Activated naive CD4-positive, alpha-beta T cell treated with Interleukin-2 at 50 U/mL for 16 hours (primary cell): ENCODE measurements around the gene PVALEF.
A peak's percentile ranks its signal among the peaks of the same experiment; 100 is the strongest.
"Not testable (repeated sequence)": the region's sequence is repeated elsewhere in the genome, so short reads cannot be mapped to it uniquely, and the experiment has no call there.

Experiments
- DNase-seq: peaks from one replicate; pipeline ENCODE4 v3.0.0-alpha.2; 2020

The PVALEF gene

DNA sequence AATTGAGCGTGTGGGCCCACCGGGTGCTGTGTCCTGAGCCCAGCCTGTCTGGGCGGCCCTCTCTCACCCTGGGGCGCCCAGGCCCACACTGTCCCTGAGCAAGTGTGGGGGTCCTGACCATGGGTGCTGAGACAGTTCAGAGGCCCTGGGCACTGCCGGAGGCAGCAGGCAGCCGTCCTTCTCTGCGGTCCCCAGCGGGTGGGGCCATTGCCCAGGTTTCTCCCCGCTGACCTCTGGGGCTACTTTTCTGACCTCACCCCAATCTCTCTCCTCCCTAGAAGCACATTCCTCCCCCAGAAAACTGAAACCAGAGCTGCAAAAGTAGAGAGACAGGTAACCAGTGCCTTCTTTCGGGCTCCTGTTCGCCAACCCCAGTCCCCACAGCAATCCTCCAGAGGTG is 36.0 kb upstream of the PVALEF start:
- DNase-seq = no peak

DNA sequence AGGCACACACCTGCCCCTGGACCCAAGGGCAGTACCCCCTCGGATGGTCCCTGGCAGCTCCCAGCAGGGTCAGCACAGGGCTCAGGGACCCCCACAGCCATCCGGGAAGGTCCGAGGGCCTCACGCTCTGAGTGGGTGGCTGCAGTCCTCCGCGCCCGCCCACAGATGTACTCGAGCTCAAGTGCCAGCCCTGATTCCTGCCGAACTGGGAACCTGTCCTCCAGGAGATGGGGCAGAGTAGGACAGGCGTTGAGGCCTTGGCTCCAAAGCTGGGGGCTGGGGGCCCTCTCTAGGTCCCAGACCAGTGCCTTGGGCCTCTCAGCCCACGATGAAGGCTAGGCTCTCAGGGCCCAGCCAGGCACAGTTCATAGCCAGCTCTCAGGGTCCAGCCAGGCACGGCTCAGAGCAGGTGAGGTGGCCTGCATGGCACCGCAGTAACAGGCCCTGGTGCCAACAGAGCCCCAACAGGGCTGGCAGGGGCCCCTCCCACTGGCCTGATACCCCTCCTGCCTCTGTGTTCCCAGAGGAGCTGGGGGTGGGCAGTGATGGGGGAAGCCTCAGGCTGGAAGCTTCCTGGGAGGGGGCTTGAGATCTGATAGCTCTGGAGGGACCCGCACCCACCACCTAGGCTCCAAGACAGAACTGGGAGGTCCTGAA is 35.5 kb upstream of the PVALEF start:
- DNase-seq = no peak

DNA sequence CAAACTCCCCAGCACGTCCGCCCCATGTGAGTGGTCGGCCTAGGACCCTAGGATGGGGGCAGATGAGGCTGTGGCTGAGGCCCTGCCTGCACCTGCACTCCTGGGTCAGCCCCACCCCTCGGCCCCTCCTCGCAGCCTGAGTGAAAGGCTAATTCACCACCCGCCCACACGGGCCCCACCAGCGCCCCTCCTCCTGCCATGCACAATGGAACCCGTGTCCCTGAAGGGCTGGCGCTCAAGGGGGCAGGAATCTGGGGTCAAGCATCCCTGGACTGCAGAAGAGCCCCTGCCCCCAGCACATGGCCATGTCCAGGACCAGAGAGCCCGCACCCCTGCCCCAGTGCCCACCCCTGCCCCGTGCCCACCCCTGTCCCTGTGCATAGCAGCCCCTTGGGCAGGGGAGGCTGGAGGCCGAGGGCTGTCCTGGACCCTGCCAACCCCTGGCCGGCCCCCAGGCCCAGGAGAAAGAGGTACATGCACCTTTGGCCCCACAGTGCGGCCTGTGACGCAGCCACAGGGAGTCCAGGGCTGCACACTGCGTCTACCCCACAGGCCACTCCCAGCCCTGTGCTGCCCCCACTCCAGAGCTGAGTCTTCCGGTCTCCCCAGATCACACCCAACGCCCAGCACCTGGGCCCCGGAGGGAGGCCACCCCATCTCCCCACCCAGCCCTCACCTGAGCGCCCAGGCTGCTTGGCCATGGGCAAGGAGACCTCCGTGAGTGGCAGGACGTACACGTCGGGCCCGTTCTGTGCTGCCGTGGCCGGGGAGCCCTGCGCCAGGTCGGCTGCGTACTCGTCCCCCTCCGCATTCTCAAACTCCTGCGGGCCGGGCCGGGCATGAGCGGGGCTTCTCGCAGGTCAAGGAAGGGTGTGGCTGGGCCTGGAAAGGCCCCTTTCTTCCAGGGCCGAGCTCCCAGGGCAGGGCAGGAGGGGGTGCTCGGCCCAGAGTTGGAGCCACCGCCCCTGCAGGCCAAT is 34.6 kb upstream of the PVALEF start:
- no peak for DNase-seq

DNA sequence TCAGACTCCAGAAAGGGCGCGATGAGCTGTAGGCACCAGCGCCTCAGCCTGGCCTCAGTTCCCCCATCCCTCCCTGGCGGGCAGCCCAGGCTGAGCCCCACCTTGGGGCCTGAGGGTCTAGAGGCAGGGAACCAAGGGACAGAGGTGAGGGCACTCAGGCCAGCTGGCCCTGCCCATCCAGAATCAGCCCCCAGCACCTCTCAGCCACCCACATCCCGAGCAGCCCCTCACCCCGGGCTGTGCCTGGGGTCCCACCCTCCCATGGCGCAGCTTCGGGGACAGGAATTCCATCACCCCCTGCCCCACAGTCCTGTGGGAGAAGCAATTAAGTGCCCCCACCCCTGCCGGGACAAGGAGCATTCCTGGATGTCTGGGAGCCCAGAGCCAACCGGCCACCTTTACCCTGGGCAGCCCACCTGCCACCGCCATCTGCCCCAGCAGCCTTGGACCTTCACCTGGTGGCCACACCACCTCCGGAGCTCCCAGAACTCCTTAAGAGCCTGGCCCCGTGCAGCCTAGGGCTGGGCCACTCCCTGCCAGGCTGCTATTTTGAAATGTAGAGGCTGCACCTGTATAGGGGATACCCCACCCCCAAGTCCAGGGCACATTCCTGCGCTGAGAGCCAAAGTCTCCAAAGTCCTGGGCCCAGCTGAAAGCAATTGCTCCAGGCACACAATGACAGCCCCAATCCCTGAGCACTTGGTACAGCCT is 33.7 kb upstream of the PVALEF start:
- DNase-seq = no peak

DNA sequence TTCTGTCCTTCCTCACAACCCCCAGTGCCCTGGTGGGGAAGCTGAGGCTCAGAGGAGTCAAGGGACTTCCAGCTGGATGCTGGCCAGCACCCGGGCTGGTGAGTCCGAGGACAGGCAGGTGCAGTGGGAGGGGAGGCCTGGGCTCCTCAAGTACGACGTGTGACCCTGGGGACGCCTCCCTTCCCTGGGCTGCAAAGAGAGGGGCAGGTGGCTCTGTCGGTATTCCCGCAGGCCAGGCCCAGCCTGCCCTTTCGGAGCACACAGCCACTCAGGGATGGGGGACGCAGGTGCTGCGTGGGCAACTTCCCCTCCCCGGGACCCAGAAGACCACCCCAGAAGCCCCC is 33.1 kb upstream of the PVALEF start:
- DNase-seq = no peak

DNA sequence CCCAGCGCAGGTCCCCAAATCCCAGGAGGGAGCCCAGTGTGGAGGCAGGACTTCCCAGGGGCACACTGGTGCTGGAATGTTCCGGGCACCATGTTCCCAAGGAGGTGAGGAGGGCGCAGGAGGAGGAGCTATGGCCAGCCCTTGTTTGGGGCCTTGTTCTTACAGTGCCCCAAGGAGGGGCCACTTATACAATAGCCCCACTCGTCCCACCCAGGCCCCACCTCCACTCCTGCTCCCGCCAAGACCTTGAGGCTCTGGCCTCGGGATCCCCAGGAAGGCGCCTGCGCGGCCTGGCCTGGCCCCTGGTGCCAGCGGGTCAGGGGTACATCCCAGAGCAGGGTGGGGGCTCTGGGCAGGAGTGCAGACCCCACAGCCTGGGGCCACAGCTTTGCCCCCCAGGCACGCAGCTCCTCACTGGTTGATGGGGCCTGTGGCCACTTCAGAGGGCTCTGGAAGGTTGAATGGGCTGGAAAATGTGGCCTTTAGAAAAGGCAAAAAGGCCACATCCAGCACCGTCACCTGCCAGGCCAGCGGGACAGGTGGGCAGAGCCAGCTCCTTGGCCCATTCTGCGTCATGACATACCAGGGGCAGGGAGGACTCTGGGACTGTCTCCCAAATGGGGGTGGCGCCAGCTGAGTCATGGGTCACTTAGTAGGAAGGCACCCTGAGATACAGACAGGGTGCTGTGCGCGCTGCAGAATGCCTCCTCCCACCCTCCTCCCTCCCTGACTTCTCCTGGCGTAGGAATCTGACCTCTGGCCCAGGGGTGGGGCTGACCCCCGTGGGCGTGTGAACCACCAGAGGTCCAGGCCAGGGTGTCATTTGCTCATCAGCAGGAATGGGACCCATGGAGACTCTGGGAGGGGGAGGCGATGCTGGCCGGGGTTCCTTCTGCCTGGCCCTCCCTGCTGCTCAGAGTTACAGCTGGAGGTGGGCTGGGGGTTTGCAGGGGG is 32.3 kb upstream of the PVALEF start:
- DNase-seq = no peak

DNA sequence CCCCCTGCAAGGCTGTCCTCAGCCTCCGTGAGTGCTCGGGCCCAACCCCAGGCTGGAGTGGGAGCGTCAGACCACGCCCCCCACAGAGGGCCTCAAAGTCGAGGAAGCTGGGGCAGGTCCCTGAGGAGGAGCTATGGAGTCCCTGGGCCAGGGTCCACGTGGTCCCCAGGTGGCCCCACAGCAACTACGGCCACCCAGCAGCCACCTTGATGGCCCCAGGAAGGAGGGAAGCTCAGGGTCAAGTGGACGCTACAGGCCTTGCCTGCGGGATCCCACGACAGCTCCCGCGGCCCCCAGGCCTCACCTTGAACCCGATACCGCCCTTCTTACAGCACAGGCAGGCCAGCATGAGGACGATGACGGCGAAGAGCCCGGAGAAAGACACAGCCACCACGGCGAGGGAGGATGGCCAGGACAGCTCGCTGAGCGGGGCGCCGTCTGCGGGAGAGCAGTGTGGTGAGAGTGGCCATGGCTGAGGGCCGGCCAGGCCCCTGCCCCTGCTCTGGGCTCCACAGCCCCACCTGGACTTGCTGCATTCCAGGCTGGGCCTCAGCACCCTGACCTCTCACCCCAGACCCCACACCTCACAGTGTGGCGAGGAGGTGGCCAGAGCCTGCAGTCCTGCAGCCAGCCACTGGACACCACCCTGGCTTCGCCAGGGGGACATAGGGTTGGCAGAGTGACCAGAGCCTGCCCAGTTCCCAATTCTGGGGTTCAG is 31.1 kb upstream of the PVALEF start:
- no peak for DNase-seq

DNA sequence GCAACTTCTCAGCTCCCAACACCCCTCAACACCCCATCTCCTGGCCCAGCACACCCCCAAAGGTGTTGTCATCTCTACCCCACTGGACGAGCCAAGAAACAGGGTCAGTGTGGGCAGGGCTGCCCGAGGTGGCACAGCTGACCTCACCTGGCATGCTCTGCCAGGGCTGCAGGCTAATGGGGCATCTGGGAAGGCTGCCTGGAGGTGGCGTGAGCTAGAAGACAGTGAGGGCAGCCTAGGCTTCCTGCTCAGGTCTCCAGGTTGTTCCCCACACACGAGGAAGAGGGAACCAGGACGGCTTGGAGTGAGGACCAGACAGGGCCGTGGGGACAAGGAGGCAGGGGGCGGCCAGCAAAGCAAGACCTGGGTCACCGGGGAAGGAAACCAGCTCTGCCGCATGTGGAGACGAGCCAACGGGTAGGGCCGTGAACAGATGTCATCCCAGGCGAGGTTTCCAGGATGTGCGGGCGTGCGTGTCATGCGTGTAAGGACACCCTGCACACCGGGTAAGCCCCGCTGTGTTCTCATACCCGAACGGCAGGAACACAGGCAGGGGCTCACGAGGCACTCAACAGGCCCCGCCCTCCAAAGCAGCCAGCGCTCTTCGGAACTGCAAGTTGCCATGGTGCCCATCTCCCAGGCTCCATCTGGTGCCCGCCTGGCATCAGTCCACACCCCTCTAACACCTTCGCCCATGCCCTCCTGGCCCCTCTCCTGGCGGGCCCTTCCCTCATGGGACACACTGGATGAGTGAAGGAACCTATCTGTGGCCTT is 29.6 kb upstream of the PVALEF start:
- no peak for DNase-seq

DNA sequence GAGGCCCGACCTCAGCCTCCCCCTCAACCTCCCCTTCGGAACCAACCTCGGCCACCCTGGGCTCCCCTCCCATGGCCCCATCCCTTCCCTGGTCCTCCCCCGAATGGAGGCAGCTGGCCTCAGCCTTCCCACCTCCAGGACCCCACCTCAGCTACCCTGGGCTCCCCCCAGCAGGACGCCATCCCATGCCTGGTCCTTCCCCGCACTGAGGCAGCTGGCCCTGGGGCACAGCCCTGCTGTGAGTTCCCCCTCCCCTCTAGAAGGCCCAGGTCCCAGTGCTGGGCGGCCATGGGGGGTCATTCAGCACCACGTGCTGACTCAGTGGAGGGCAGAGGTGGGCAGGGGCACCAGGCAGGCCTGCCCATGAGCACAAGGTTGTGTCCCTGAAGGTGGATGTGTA is 28.9 kb upstream of the PVALEF start:
- DNase-seq = no peak

DNA sequence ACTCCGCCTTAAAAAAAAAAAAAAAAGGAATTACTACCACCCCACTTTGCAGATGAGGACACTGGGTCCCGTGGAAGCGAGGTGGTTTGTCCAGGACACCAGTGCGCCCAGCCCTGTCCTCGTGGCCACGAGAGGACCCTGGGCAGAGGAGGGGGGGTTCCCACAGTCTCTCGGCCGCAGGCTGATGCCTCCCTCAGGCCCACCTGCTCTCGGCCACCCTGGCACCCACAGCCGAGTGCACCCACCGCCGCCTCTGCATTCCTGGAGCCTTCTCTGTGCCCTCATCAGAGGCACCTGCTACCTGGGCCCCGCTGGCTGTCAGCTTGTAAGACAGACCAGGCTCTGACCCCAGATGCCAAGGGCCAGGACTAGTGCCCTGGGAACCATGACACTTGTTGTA is 28.1 kb upstream of the PVALEF start:
- DNase-seq = no peak

DNA sequence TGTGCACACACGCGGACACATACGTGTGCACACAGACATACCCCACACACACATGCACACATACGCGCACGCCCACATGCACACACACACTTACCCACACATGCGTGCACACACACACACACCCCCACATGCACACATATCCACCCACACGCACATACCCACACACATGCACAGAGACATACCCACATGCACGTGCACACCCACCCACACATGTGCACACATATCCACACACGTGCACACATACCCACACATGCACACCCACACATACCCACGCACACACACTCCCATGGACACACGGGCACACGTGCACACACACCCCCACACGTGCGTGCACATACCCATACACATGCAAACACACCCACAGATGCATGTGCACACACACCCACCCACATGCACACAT is 27.2 kb upstream of the PVALEF start:
- no peak for DNase-seq

DNA sequence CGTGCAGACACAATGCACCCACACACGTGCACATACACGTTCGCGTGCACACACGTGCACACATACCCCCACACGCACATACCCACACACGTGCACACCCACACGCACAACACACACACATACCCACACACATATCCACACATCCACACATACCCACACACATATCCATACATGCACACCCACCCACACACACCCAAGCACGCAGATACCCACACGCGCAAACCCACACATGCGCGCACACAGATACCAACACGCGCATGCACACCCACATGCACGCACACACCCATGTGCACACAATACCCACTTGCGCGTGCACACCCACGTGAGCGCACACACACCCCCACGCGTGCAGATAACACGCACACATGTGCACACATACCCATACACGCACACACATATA is 26.8 kb upstream of the PVALEF start:
- no peak for DNase-seq

DNA sequence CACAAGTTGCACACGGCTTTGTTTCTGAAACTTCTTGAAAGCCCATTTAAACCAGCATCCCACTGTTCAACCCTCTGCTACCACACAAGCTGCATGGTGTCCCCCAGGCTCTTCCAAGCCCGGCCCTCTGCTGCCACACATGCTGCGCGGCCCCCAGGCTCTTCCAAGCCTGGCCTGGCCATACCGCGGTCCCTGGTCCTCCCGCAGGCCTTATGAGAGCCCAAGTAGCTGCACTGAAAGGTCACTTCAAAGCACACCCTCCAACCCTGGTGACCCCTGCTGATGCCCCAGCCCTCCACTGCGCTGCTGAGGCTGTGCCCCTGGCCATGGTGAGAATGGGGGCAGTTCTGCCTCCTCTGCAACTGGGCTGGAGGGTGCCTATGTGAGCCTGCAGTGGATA is 25.9 kb upstream of the PVALEF start:
- DNase-seq = no peak

DNA sequence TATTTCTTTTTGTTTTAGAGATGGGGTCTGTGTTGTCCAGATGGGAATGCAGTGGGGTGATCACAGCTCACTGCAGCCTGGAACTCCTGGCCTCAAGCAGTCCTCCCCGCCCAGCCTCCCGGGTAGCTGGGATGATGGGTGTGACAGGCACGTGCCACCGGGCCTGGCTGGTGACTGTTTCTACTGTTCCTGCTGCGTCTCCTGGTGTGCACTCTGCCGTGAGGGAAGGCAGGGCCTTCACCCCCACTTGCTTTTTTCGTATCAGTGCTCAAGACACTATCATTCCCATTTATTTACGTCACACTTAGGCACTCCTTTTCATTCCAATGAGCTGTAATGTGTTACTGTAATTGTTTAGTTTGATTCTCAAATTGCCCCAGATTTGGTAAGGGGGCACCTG is 25.3 kb upstream of the PVALEF start:
- DNase-seq = no peak

DNA sequence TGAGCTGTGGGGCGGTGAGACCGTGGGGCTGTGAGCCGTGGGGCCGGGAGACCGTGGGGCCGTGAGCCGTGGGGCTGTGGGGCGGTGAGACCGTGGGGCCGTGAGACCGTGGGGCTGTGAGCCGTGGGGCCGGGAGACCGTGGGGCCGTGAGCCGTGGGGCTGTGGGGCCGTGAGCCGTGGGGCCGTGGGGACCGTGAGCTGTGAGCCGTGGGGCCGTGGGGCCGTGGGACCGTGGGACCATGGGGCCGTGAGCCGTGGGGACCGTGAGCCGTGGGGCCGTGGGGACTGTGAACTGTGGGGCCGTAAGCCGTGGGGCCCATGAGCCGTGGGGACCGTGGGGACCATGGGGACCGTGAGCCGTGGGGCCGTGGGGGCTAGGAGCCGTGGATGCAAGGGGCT is 24.6 kb upstream of the PVALEF start:
- DNase-seq = no peak

DNA sequence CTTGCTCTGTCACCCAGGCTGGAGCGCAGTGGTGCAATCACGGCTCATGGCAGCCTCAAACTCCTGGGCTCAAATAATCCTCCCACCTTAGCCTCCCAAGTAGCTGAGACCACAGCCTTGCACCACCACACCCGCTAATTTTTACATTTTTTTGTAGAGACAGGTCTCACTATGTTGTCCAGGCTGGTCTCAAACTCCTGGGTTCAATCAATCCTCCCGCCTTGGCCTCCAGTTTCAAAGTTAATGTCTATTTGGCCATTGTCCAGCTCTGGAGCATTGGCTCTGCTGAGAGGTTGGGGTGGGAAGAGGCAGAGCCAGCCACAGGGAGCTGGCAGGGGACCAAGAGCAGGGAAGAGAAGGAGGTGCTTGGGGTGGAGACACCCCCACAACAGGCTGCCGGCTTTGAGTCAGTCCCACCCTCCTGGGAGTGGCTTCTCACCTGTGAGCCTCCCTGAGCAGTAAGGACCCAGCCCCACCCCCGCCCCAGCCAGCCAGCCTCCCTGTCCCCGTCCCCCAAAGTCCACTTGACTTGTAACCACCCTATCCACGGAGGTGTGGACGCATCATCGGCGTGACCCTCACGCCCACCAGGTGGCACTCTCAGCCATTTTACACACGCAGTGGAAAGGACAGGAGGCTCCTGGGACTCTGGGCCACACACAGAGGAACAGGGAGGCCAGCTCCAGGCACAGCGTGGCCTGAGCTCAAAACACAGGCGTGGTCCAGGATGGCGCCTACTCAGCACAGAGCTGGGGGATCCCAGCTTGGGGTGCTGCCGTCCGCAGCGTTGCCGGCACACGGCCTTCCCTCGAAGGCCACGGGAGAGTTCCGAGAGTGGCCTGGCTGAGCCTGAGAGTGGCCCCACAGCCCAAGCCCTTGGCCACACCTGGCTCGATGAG is 22.8 kb upstream of the PVALEF start:
- peak; percentile 65 for DNase-seq

DNA sequence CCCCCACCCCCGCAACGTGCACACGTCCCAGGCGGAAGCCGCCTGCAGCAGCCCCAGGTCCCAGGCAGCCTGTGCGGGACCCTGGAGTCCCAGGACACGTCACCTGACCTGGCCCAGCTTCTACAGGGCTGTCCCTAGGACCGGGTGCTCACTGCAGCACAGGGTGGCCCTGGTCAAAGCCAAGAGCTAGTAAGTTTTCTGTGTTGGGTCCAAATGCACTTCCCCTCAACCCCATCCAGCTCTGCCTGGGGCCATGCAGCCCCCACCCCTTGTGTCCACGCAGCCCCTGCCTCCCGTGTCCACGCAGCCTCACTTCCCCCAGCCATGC is 22.1 kb upstream of the PVALEF start:
- no peak for DNase-seq

DNA sequence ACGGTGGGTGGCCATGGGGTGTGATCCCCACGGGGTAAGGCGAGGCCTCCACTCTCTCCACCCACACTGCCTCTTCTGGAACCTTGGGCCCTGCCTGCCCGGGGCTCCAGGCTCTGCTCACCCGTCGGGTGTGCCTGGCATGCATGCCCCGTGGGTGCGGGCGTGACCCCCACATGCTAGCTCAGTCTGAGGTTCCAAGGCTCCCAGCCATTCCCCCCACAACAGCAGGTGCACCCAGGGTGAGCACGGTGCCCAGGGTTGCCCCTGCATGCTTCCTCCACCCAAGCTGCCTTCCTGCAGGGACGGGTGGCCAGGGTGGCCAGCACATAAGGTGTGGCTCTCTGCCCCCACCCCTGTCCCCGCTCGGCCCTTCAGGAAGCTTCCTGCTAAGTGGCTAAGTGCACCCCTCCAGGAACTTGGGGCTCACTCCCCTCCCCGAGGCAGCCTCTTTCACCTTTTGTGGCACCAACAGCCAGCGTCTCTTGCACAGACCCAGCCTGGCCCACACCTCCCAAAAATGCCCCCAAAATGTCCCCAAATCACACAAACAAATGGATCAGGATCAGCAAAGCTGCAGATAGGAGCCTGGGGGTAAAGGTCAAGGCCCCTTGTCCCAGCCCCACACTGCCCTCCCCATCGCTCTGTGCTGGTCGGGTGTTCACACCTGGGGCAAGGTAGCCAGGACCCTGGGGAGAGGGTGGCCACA is 21.4 kb upstream of the PVALEF start:
- DNase-seq = no peak

DNA sequence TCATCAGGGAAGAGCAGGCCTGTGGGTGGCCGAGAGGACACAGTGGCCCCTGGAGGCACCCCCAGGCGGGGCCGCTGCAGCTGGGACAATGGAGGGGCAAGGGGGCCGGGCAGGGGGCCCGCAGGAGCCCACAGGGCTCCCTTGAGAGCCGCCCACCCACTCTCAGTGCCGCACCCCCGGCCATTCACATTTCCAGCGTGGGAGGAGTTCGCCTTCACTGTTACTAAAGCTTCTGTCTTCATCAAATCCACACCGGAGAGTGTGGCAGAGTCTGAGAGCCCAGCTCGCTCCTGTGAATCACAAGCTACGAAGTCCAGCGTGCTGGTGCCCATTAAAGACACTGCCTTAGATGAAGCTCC is 20.9 kb upstream of the PVALEF start:
- DNase-seq = no peak

DNA sequence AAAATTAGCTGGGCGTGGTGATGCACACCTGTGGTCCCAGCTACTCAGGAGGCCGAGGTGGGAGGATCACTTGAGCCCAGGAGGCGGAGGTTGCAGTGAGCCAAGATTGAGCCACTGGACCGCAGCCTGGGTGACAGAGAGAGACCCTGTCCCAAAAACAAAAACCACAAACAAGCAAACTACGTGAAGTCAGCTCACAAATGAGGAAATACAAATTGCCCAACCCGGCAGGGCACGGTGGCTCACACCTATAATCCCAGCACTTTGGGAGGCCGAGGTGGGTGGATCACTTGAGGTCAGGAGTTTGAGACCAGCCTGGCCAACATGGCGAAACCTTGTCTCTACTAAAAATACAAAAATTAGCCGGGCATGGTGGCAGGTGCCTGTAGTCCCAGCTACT is 19.1 kb upstream of the PVALEF start:
- not testable (repeated sequence) for DNase-seq
